H1 (cell line): Measurements from ENCODE around the gene CREBBP. TPM values are rescaled to one million over a fixed set of nuclear protein-coding genes. Genes with fewer than 3 reads are reported as not detected.

Experiments used
- JUND ChIP-seq: IDR thresholded peaks from 2 replicates; pipeline ENCODE4 v1.6.1; 2011; ENCODE audit warnings: mild to moderate bottlenecking, improper control_type of control experiment, low read length
- polyA plus RNA-seq, 7 experiments: library from polyadenylated mRNA; depleted of rRNA in 3 of 7; stranded (reverse) in 5 of 7; unstranded in 2 of 7; fragments of >200 nt in 5 of 7; fragments of 200-250 nt in 2 of 7; gene quantifications; 1 replicate in 5 of 7; 2 replicates in 1 of 7; 4 replicates in 1 of 7; pipeline versions ENCODE4 v1.2.1 to v1.2.3, GENCODE V29; 2011 to 2013; ENCODE audit warnings: missing spikeins in 2 of 7, mixed read lengths in 2 of 7
- total RNA-seq: library from RNA; stranded (reverse); fragmentation: NEBNext Ultra II Directional; extraction: Animal tissue kit (Norgen Biotek cat#: 25700); gene quantifications from 2 replicates; pipeline ENCODE4 v1.2.1, GENCODE V29; 2021
- TF ChIP-seq, protein P1 (sequence below): IDR thresholded peaks from 2 replicates; pipeline ENCODE4 v1.6.1; 2011; ENCODE audit warnings: low read depth, mild to moderate bottlenecking, low read length; ENCODE audit not compliant: insufficient read depth

CREBBP gene
- total and polyA plus RNA-seq, 2 of the 8 experiments (the other 6 are each of a cell fraction or from before 2014, with no cell fraction given), result 10.0 to 60.1 TPM

DNA sequence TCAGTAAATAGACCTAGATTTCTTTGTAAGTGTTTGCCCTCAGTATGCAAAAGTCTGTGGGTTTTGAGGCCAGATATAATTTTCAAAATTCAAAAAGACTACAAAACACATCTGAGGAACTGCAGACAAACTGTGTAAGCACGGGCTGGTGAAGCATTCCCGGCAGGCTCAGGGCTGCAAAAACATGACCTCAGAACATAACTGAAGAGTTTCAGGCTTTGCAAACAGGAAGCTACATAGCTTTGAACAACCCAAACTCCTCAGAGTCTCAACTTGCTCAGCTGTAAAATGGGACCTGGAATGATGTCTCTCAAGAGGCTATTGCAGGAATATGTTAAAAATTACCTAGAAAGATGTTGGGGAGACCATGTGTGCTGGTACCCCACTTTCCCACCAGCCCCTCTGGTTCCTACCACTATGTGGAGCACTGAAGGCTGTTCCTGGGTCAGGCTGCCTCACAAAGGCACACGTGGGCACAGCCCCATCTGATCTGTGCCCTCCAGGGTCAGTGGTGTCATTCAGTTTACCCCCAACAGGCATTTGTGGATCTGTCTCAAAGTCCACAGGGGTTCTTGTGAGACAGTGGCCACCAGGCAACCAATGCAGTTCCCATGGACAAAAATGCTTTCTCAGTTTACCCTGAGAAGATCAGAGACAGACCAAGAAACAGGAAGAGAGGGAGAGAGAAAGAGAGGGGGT lies 72.9 kb downstream of the CREBBP start (continued):
- no peak for TF ChIP-seq JUND
- TF ChIP-seq, protein P1, sequence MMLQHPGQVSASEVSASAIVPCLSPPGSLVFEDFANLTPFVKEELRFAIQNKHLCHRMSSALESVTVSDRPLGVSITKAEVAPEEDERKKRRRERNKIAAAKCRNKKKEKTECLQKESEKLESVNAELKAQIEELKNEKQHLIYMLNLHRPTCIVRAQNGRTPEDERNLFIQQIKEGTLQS, result no peak
